B cell (primary cell): ENCODE measurements around the gene PLCB1. TPM values are rescaled to one million over a fixed set of nuclear protein-coding genes. Genes with fewer than 3 reads are reported as not detected.

Experiments used
- ATAC-seq: fragments of 200-7000 bp; cut with Tn5 transposase; one replicate; pipeline ENCODE4 v1.10.0; 2021; ENCODE audit warnings: low read depth, mild to moderate bottlenecking, moderate number of reproducible peaks, moderate library complexity
- CTCF ChIA-PET: fragments of 350-600 bp; sonication (Branson Sonifier 250); formaldehyde crosslinking; loops from one replicate; lab custom pipeline; 2021; ENCODE audit warnings: antibody characterized with exemption, inconsistent platforms; lab: Charles Lee
- POLR2A ChIA-PET: fragments of 350-600 bp; sonication (Branson Sonifier 250); formaldehyde crosslinking; loops from one replicate; lab custom pipeline; 2021; ENCODE audit warnings: antibody characterized with exemption; lab: Charles Lee
- DNase-seq: peaks from one replicate; pipeline ENCODE4 v3.0.0; 2013
- H2AFZ ChIP-seq: 2 replicates; pipeline ENCODE4 v1.6.1; 2012; ENCODE audit warnings: mild to moderate bottlenecking, low read depth, low read length; ENCODE audit not compliant: insufficient read depth, poor library complexity, severe bottlenecking
- H3K27ac ChIP-seq, 2 donors: 1 replicate in 1 of 2; 2 replicates in 1 of 2; pipeline ENCODE4 v1.5.1; 2012 to 2013; ENCODE audit warnings: low read length in 2 of 2, mild to moderate bottlenecking in 2 of 2, moderate library complexity in 1 of 2
- H3K27me3 ChIP-seq, 4 experiments: fragments of 200-600 bp in 1 of 4; sonication (generic) in 1 of 4; replicated peaks in 1 of 4; 1 replicate in 2 of 4; 2 replicates in 2 of 4; pipeline versions ENCODE4 v1.6.1 to v1.7.0; 2013 to 2016; ENCODE audit warnings: low read length in 3 of 4, mild to moderate bottlenecking in 2 of 4, mixed read lengths in 1 of 4, moderate library complexity in 1 of 4; ENCODE audit not compliant: insufficient read depth in 4 of 4, control insufficient read depth in 3 of 4; ENCODE audit errors: control extremely low read depth in 1 of 4
- H3K36me3 ChIP-seq, 2 experiments: replicated peaks in 1 of 2; 1 replicate in 1 of 2; 2 replicates in 1 of 2; pipeline versions ENCODE4 v1.6.1 to v1.7.1; 2013; ENCODE audit warnings: low read length in 1 of 2; ENCODE audit not compliant: insufficient read depth in 2 of 2, control insufficient read depth in 1 of 2; ENCODE audit errors: control extremely low read depth in 1 of 2, extremely low read depth in 1 of 2
- H3K4me1 ChIP-seq, 2 donors: fragments of 200-600 bp in 1 of 2; sonication (generic) in 1 of 2; 1 replicate in 1 of 2; 2 replicates in 1 of 2; pipeline versions ENCODE4 v1.5.1 to v1.6.1; 2013 to 2017; ENCODE audit warnings: low read length in 2 of 2; ENCODE audit not compliant: control insufficient read depth in 2 of 2, insufficient read depth in 2 of 2
- H3K4me2 ChIP-seq: replicated peaks from 2 replicates; pipeline ENCODE3; 2012; ENCODE audit warnings: mild to moderate bottlenecking, low read depth, low read length; ENCODE audit not compliant: poor library complexity, severe bottlenecking
- H3K4me3 ChIP-seq, 5 experiments: fragments of 200-600 bp in 1 of 5; sonication (generic) in 1 of 5; 1 replicate in 3 of 5; 2 replicates in 2 of 5; pipeline versions ENCODE4 v1.5.1 to v1.7.0; 2011 to 2016; ENCODE audit warnings: low read length in 4 of 5, mild to moderate bottlenecking in 4 of 5, low read depth in 2 of 5, control low read depth in 1 of 5, moderate library complexity in 1 of 5; ENCODE audit not compliant: insufficient read depth in 1 of 5; ENCODE audit errors: control extremely low read depth in 1 of 5, extremely low read depth in 1 of 5
- H3K79me2 ChIP-seq: fragments of 200-600 bp; sonication (generic); one replicate; pipeline ENCODE4 v1.6.0; 2016; ENCODE audit warnings: low read length; ENCODE audit not compliant: control insufficient read depth, insufficient read depth
- H3K9ac ChIP-seq: fragments of 200-600 bp; sonication (generic); 2 replicates; pipeline ENCODE4 v1.6.1; 2017; ENCODE audit warnings: mild to moderate bottlenecking, low read length, moderate library complexity
- H3K9me3 ChIP-seq, 3 donors: one replicate each; pipeline versions ENCODE4 v1.6.1 to v1.7.1; 2013; ENCODE audit warnings: low read length in 2 of 3; ENCODE audit not compliant: control insufficient read depth in 2 of 3, insufficient read depth in 1 of 3; ENCODE audit errors: control extremely low read depth in 1 of 3
- H4K20me1 ChIP-seq: 2 replicates; pipeline ENCODE4 v1.6.0; 2012; ENCODE audit warnings: mild to moderate bottlenecking, low read length; ENCODE audit not compliant: insufficient read depth, control insufficient read depth, poor library complexity, severe bottlenecking
- H3K27ac Mint-ChIP-seq: one replicate; pipeline ENCODE4 v1.8.0; 2021; ENCODE audit warnings: mixed read lengths
- H3K27me3 Mint-ChIP-seq: one replicate; pipeline ENCODE4 v1.8.0; 2021; ENCODE audit warnings: mixed read lengths
- H3K4me1 Mint-ChIP-seq: one replicate; pipeline ENCODE4 v1.8.0; 2021; ENCODE audit warnings: mixed read lengths
- H3K4me3 Mint-ChIP-seq: one replicate; pipeline ENCODE4 v1.8.0; 2021; ENCODE audit warnings: mixed read lengths
- H3K9me3 Mint-ChIP-seq: one replicate; pipeline ENCODE4 v1.8.0; 2022; ENCODE audit warnings: mixed read lengths; ENCODE audit not compliant: insufficient read depth
- EZH2 ChIP-seq: IDR thresholded peaks from 2 replicates; pipeline ENCODE4 v1.6.1; 2012; ENCODE audit warnings: borderline replicate concordance, low read depth, mild to moderate bottlenecking, moderate library complexity, low read length; ENCODE audit not compliant: insufficient read depth, poor library complexity, severe bottlenecking
- WGBS: methylation state at CpG from one replicate; pipeline ENCODE4 v1.1.5; 2013; ENCODE audit warnings: missing lambda C conversion rate; ENCODE audit not compliant: insufficient coverage; 5-methylcytosine and 5-hydroxymethylcytosine counted together
- intact Hi-C: fragments of 100-400 bp; cut with micrococcal nuclease; formaldehyde crosslinking; loops from one replicate; pipeline ENCODE4 v1.10.0; 2022
- polyA plus RNA-seq: library from polyadenylated mRNA; depleted of rRNA; stranded (reverse); fragments of >200 nt; gene quantifications from 2 replicates; pipeline ENCODE4 v1.2.3, GENCODE V29; 2012
- total RNA-seq, 2 donors: library from RNA; stranded (reverse); fragments of 120-200 nt in 1 of 2; gene quantifications; 1 replicate in 1 of 2; 2 replicates in 1 of 2; pipeline versions ENCODE4 v1.2.3 to v1.2.4, GENCODE V29; 2013 to 2022
- TF ChIP-seq, protein P1 (sequence below): fragments of 200-600 bp; IDR thresholded peaks from one replicate; pipeline ENCODE4 v1.8.0; 2022; ENCODE audit warnings: antibody characterized with exemption, mild to moderate bottlenecking

PLCB1 gene
- total and polyA plus RNA-seq, 2 donors (not counting 1 experiment from before 2014, with no cell fraction given), result 0.18 to 0.47 TPM

DNA sequence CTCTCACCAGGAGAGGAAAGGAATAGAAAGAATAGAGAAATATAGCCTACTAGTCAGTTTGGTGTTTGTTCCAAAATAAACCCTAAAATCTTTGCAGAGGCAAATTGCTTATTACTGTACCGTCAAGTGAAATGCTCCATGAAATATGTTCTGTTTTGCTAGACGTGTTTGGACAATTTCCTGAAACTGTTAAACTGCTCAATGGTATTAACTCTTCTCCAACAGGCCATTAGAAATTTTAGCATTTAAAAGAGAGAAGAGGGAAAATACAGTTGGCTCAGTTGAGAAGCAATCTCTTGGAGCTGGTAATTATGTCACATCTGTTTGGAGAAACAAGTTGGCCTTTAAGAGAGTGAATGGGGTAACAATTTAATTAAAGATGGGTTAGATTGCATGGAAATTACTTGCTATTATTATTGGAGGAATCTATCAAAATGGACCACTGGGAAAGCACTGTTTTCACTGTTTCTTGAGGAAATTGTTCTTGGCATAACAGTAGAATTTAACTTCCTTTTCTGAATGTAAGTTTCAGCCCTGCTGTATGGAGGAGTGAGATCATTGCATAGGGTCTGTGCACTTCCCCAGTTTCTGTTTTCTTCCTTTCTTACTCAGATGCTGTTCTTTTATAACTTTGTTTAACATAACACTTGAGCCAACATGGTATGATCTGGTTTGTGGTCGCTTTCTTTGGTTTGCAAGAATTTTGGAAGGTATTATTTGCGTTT is 373.6 kb downstream of the PLCB1 start:
- Histone ChIP-seq H3K9me3 (no peaks in the 10 kb centered on the region), H3K36me3 (no peaks in the 10 kb centered on the region), H3K27me3 (no peaks in the 10 kb centered on the region), H3K9ac (no peak overlapping the region), H3K79me2 (no peaks in the 10 kb centered on the region), H3K4me1 (no peaks in the 10 kb centered on the region), H3K4me3 (no peak overlapping the region), H2AFZ (no peak overlapping the region), H3K4me2 (no peak overlapping the region), H4K20me1 (no peaks in the 10 kb centered on the region), H3K27ac (no peak overlapping the region)
- no peak for DNase-seq
- H3K9me3 Mint-ChIP-seq, result no peaks in the 10 kb centered on the region
- no peak for ATAC-seq
- intact Hi-C loops, result no loop called here
- WGBS, result 90% methylated on average over 2 of the region's 4 CpGs
- no peaks in the 10 kb centered on the region for H3K27me3 Mint-ChIP-seq
- no peaks in the 10 kb centered on the region for H3K4me1 Mint-ChIP-seq
- POLR2A ChIA-PET, result no interaction called here
- no peak overlapping the region for H3K4me3 Mint-ChIP-seq
- CTCF ChIA-PET, result no interaction called here
- H3K27ac Mint-ChIP-seq, result no peak overlapping the region
- TF ChIP-seq, protein P1, sequence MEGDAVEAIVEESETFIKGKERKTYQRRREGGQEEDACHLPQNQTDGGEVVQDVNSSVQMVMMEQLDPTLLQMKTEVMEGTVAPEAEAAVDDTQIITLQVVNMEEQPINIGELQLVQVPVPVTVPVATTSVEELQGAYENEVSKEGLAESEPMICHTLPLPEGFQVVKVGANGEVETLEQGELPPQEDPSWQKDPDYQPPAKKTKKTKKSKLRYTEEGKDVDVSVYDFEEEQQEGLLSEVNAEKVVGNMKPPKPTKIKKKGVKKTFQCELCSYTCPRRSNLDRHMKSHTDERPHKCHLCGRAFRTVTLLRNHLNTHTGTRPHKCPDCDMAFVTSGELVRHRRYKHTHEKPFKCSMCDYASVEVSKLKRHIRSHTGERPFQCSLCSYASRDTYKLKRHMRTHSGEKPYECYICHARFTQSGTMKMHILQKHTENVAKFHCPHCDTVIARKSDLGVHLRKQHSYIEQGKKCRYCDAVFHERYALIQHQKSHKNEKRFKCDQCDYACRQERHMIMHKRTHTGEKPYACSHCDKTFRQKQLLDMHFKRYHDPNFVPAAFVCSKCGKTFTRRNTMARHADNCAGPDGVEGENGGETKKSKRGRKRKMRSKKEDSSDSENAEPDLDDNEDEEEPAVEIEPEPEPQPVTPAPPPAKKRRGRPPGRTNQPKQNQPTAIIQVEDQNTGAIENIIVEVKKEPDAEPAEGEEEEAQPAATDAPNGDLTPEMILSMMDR, result no peak
- no peak for TF ChIP-seq EZH2

DNA sequence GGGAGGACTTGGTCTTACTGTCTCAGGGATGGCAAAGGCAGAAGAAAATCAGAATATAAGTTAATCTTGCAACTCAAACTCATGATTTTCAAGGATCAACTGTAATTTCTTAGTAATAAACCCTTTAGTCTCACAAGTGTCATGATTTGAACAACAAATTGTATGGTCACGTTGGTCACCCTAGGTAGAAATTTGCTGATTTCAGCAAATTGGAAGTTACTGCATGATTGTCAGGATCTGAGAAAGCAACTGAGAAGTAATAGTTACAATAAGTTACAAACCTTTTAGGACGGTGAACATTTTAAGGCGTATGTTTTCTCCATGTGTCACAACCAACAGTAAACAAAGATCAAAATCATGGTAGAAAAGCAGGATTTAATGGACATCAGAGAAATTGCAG is 375.2 kb downstream of the PLCB1 start:
- no CpG with 5 or more reads among the region's 3 CpGs for WGBS
- Histone ChIP-seq H2AFZ (no peak overlapping the region), H3K79me2 (no peaks in the 10 kb centered on the region), H3K9ac (no peak overlapping the region), H3K4me1 (no peaks in the 10 kb centered on the region), H4K20me1 (no peaks in the 10 kb centered on the region), H3K27me3 (no peaks in the 10 kb centered on the region), H3K36me3 (no peaks in the 10 kb centered on the region), H3K4me3 (no peak overlapping the region), H3K27ac (no peak overlapping the region), H3K4me2 (no peak overlapping the region), H3K9me3 (no peaks in the 10 kb centered on the region)
- DNase-seq (no peak), ATAC-seq (no peak)
- no peak overlapping the region for H3K27ac Mint-ChIP-seq
- POLR2A ChIA-PET, result no interaction called here
- no peak for TF ChIP-seq EZH2
- TF ChIP-seq, protein P1, result no peak
- intact Hi-C loops, result no loop called here
- H3K27me3 Mint-ChIP-seq, result no peaks in the 10 kb centered on the region
- CTCF ChIA-PET, result no interaction called here
- H3K4me1 Mint-ChIP-seq, result no peaks in the 10 kb centered on the region
- no peaks in the 10 kb centered on the region for H3K9me3 Mint-ChIP-seq
- no peak overlapping the region for H3K4me3 Mint-ChIP-seq
